DMS53 treated with DMSO at 0.1 percent for 48 hours (cell line): ENCODE data around the gene PKD2.
"Not testable (repeated sequence)": the region's sequence is repeated elsewhere in the genome, so short reads cannot be mapped to it uniquely, and the experiment has no call there.

ENCODE experiments used
- DNase-seq: peaks from one replicate; lab custom pipeline; 2025; ENCODE audit not compliant: unreplicated experiment; lab: John Stamatoyannopoulos, UW

Gene PKD2

GRCh38 chr4:87985887-87986200 lies 21.6 kb upstream of the PKD2 start:
- DNase-seq: no peak

- DNase-seq: no peak
Measured at GRCh38 chr4:87986508-87986907, 20.9 kb upstream of the PKD2 start.

GRCh38 chr4:87989765-87990164 lies 17.7 kb upstream of the PKD2 start:
- no peak for DNase-seq

GRCh38 chr4:87995435-87995834 lies 12.0 kb upstream of the PKD2 start:
- DNase-seq: no peak

- DNase-seq: not testable (repeated sequence)
Measured at GRCh38 chr4:87999191-87999691, 8.2 kb upstream of the PKD2 start.

- DNase-seq: no peak
Measured at GRCh38 chr4:88001871-88002270, 5.6 kb upstream of the PKD2 start.

GRCh38 chr4:88002786-88003185 lies 4.6 kb upstream of the PKD2 start:
- no peak for DNase-seq

- no peak for DNase-seq
Measured at GRCh38 chr4:88003261-88003660, 4.2 kb upstream of the PKD2 start.

GRCh38 chr4:88005076-88005475 lies 2.4 kb upstream of the PKD2 start:
- no peak for DNase-seq

- DNase-seq: no peak
Measured at GRCh38 chr4:88005946-88006345, 1.5 kb upstream of the PKD2 start.

- DNase-seq: no peak
Measured at GRCh38 chr4:88006956-88007303, 505 bp upstream of the PKD2 start.

GRCh38 chr4:88008122-88008742 lies 797 bp downstream of the PKD2 start:
- DNase-seq: no peak

- no peak for DNase-seq
Measured at GRCh38 chr4:88008743-88009171, 1.3 kb downstream of the PKD2 start.

GRCh38 chr4:88009871-88010270 lies 2.4 kb downstream of the PKD2 start:
- DNase-seq: no peak

- no peak for DNase-seq
Measured at GRCh38 chr4:88010966-88011365, 3.5 kb downstream of the PKD2 start.

GRCh38 chr4:88012647-88013046 lies 5.2 kb downstream of the PKD2 start:
- DNase-seq: no peak

- DNase-seq: no peak
Measured at GRCh38 chr4:88014386-88014905, 7.0 kb downstream of the PKD2 start.

- no peak for DNase-seq
Measured at GRCh38 chr4:88015659-88016295, 8.3 kb downstream of the PKD2 start.

- no peak for DNase-seq
Measured at GRCh38 chr4:88017516-88018297, 10.3 kb downstream of the PKD2 start.

GRCh38 chr4:88018466-88018865 lies 11.0 kb downstream of the PKD2 start:
- no peak for DNase-seq

- DNase-seq: no peak
Measured at GRCh38 chr4:88021824-88022223, 14.4 kb downstream of the PKD2 start.

GRCh38 chr4:88022289-88022688 lies 14.9 kb downstream of the PKD2 start:
- no peak for DNase-seq
